Measurements from ENCODE around the gene ABCA8. TPM values are rescaled to one million over a fixed set of nuclear protein-coding genes. Genes with fewer than 3 reads are reported as not detected.

ABCA8 gene
- total RNA-seq, 1 donor from 2014 or later, result 38.3 TPM

DNA sequence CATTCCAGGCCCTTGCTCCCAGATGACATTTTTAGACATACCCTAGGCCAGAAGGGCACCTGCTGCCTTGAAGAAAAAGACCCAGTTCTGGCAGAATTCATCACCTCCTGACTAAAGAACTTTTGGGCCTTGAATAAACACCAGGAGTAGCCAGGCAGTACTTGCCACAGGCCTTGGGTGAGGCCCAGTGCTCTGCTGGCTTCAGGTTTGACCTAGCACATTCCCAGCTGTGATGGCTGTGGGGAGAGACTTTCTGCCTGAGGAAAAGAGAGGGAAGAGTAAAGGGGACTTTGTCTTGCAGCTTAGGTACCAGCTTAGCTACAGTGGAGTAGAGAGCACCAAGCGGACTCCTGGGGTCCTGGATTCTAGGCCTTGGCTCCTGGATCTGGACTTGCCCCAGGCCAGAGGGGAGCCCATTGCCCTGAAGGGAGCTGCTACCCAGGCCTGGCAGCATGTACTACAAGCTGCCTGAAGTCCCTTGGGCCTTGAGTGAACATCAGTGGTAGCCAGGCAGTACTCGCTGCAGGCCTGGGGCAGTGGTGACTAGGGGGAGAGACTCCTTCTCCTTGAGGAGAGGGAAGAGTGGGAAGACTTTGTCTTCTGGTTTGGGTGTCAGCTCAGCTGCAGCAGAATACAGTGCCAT lies 44.3 kb downstream of the ABCA8 start:
- H3K4me3 ChIP-seq, result no peak overlapping the region
- no peaks in the 10 kb centered on the region for H3K27me3 ChIP-seq (ENCODE audit: low read depth)
- H3K4me1 ChIP-seq, result peaks cover 25% of the 10 kb centered on the region
- H3K36me3 ChIP-seq, result no peaks in the 10 kb centered on the region
- ATAC-seq, result no peak
- TF ChIP-seq, protein P1, sequence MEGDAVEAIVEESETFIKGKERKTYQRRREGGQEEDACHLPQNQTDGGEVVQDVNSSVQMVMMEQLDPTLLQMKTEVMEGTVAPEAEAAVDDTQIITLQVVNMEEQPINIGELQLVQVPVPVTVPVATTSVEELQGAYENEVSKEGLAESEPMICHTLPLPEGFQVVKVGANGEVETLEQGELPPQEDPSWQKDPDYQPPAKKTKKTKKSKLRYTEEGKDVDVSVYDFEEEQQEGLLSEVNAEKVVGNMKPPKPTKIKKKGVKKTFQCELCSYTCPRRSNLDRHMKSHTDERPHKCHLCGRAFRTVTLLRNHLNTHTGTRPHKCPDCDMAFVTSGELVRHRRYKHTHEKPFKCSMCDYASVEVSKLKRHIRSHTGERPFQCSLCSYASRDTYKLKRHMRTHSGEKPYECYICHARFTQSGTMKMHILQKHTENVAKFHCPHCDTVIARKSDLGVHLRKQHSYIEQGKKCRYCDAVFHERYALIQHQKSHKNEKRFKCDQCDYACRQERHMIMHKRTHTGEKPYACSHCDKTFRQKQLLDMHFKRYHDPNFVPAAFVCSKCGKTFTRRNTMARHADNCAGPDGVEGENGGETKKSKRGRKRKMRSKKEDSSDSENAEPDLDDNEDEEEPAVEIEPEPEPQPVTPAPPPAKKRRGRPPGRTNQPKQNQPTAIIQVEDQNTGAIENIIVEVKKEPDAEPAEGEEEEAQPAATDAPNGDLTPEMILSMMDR (IDR thresholded peaks at IDR 0.05), result no peak
- intact Hi-C loops (cut with DNase I), result no loop called here
- no peak overlapping the region for H3K27ac ChIP-seq
- no peaks in the 10 kb centered on the region for H3K9me3 ChIP-seq
- DNase-seq, result no peak

DNA sequence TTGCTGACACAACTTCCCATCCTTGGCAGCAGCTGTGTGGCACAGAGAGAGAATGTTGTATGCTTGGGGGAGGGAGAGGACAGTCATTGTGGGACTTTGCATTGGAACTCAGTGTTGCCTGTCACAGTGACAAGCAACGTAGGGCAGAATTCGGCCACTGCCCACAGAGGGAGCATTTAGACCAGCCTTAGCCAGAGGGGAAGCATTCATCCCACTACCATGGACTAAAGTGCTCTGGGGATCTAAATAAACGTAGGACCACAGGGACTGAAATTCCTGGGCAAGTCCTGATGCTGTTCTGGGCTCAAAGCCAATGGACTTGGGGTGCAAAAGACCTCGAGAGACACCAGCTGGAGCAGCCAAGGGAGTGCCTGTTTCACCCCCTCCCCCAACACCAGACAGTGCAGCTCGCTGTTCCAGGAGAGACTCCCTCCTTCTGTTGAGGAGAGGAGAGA lies 44.9 kb downstream of the ABCA8 start:
- ATAC-seq, result no peak
- H3K36me3 ChIP-seq, result no peaks in the 10 kb centered on the region
- no peak for DNase-seq
- intact Hi-C loops (cut with DNase I), result no loop called here
- H3K27me3 ChIP-seq (ENCODE audit: low read depth), result no peaks in the 10 kb centered on the region
- H3K9me3 ChIP-seq, result no peaks in the 10 kb centered on the region
- peaks cover 25% of the 10 kb centered on the region for H3K4me1 ChIP-seq
- TF ChIP-seq, protein P1 (IDR thresholded peaks at IDR 0.05), result no peak
- peak overlapping the region; percentile 62 for H3K27ac ChIP-seq
- H3K4me3 ChIP-seq, result no peak overlapping the region

DNA sequence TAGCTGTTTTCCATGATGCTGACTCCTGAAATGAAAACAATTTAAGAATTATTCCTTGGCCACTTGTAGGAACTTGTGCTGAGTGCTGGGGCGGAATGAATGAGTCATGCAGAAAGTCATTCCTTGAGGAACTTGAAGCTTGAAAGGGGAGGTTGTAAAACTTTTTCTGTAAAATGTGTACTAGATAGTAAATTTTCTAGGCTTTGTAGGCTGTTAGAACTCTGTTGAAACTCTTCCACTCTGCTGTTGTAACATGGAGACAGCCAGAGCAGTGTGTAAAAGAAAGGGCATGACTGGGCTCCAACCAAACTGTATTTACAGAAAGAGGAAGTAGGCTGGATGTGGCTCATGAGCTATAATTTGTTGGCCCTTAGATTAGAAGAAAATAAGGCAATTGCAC lies 46.1 kb downstream of the ABCA8 start:
- ATAC-seq, result peak; percentile 82 to 90
- TF ChIP-seq, protein P1 (IDR thresholded peaks at IDR 0.05), result no peak
- H3K9me3 ChIP-seq, result no peaks in the 10 kb centered on the region
- H3K36me3 ChIP-seq, result no peaks in the 10 kb centered on the region
- no peaks in the 10 kb centered on the region for H3K27me3 ChIP-seq (ENCODE audit: low read depth)
- H3K4me1 ChIP-seq, result peaks cover 25% of the 10 kb centered on the region
- H3K4me3 ChIP-seq, result no peak overlapping the region
- no peak for DNase-seq
- H3K27ac ChIP-seq, result peak overlapping the region; percentile 62
- intact Hi-C loops (cut with DNase I), result no loop called here

DNA sequence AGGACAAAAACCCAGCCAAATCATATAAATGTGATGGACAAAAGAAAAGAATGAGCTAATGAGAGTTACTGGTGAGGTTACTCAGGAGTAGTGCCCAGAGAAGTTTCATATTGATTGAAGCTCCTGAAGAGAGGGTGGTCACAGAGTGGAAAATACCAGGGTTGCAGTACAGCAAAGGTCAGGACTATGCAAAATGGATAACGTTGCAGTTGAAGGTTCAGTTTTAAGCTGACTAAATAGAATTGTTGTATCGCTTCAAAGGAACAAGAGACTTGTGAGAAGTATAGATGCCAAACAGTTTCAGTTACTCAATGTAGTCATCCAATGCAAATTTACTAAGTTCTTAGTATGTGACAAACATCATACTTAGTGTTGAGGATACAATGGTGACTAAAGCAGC lies 47.1 kb downstream of the ABCA8 start:
- TF ChIP-seq, protein P1 (IDR thresholded peaks at IDR 0.05), result no peak
- no peak for ATAC-seq
- Histone ChIP-seq H3K4me1 (peaks cover 25% of the 10 kb centered on the region), H3K36me3 (peaks cover 6% of the 10 kb centered on the region), H3K27ac (no peak overlapping the region), H3K4me3 (no peak overlapping the region), H3K27me3 (ENCODE audit: low read depth) (no peaks in the 10 kb centered on the region), H3K9me3 (no peaks in the 10 kb centered on the region)
- intact Hi-C loops (cut with DNase I), result no loop called here
- DNase-seq, result no peak

DNA sequence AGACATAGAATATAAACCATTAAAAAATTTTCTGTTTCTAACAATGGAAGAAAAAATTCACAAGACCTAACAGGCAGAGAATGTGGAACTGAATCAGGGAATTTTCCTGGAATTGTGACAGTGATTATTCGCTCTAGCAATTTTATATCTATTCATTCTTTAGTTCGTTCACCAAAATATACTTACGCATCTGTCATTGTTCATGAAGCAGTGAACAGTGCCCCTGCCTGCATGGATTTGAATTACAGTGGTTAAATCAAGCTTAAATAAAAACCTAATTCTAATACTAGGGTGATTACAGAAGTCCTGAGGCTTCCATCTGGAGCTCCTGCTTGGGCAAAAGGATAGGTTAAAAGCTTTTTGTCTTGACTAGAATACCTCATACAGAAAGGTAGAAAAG lies 48.6 kb downstream of the ABCA8 start:
- TF ChIP-seq, protein P1 (IDR thresholded peaks at IDR 0.05), result peak; percentile 28
- intact Hi-C loops (cut with DNase I), result no loop called here
- DNase-seq, result no peak

More for the DNA sequence above, 48.6 kb downstream of the ABCA8 start:
- Histone ChIP-seq H3K27me3 (ENCODE audit: low read depth) (no peaks in the 10 kb centered on the region), H3K9me3 (no peaks in the 10 kb centered on the region), H3K4me1 (peaks cover 25% of the 10 kb centered on the region), H3K36me3 (peaks cover 14% of the 10 kb centered on the region), H3K4me3 (no peak overlapping the region), H3K27ac (no peak overlapping the region)
- no peak for ATAC-seq

Data from lower lobe of right lung (tissue), 2 donors.